Mucosa of stomach (tissue), 1 donor: ENCODE data around the gene TXNDC5.
A peak's percentile ranks its signal among the peaks of the same experiment; 100 is the strongest.

Experiments
- H3K27me3 ChIP-seq: one replicate; pipeline ENCODE4 v1.7.0; 2013; ENCODE audit warnings: mild to moderate bottlenecking, low read length; ENCODE audit not compliant: control insufficient read depth, insufficient read depth
- H3K36me3 ChIP-seq: one replicate; pipeline ENCODE4 v1.7.0; 2013; ENCODE audit warnings: low read length; ENCODE audit not compliant: control insufficient read depth, insufficient read depth
- H3K4me1 ChIP-seq: one replicate; pipeline ENCODE4 v1.7.0; 2013; ENCODE audit warnings: mild to moderate bottlenecking, low read length; ENCODE audit not compliant: control insufficient read depth, insufficient read depth
- H3K4me3 ChIP-seq: one replicate; pipeline ENCODE4 v1.7.0; 2013; ENCODE audit warnings: low read length
- H3K9ac ChIP-seq: one replicate; pipeline ENCODE4 v1.7.0; 2013; ENCODE audit warnings: mild to moderate bottlenecking, low read length, moderate library complexity
- H3K9me3 ChIP-seq: one replicate; pipeline ENCODE4 v1.7.0; 2013; ENCODE audit warnings: mild to moderate bottlenecking, low read length, moderate library complexity; ENCODE audit not compliant: control insufficient read depth
- donor health status: Pancreatic carcinoma.

TXNDC5 gene

GRCh38 chr6:7910654-7911344 lies at the start of gene TXNDC5:
Gene TXNDC5 (minus strand): TSS chr6:7910788. CDS start chr6:7910776, 12 bp downstream.
- Histone ChIP-seq H3K4me1 (peaks cover 26% of the 10 kb centered on the region), H3K36me3 (no peaks in the 10 kb centered on the region), H3K4me3 (peak within 1 kb of the TSS; percentile 49), H3K9ac (peak within 1 kb of the TSS; percentile 68), H3K27me3 (no peaks in the 10 kb centered on the region), H3K9me3 (no peaks in the 10 kb centered on the region)

GRCh38 chr6:7960141-7960540 lies 49.6 kb upstream of the TXNDC5 start:
- no peak overlapping the region for H3K4me3 ChIP-seq
- no peaks in the 10 kb centered on the region for H3K9me3 ChIP-seq
- no peaks in the 10 kb centered on the region for H3K4me1 ChIP-seq
- no peak overlapping the region for H3K9ac ChIP-seq
- H3K36me3 ChIP-seq, result no peaks in the 10 kb centered on the region
- H3K27me3 ChIP-seq, result no peaks in the 10 kb centered on the region

DNA sequence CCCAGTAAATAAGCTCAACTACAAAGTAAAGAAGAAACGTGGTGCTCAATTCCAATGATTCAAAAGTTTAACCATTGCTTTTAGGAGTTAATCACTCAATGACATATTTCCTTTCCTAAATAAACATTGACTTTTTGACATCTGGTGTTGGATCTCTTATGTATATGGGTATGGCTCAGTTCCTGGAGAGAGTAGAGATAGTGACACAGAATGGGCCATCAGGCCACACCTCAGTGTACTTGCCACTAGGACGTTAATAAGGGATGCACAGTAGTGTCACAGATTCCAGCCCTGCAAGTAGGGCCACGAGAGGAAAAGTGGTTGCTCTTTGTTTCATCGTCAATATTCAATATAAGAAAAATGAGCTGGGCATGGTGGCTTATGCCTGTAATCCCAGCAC lies 48.9 kb upstream of the TXNDC5 start:
- H3K9ac ChIP-seq, result no peak overlapping the region
- no peak overlapping the region for H3K4me3 ChIP-seq
- H3K36me3 ChIP-seq, result no peaks in the 10 kb centered on the region
- peaks cover 7% of the 10 kb centered on the region for H3K4me1 ChIP-seq
- no peaks in the 10 kb centered on the region for H3K27me3 ChIP-seq
- H3K9me3 ChIP-seq, result no peaks in the 10 kb centered on the region

GRCh38 chr6:7958464-7958863 lies 47.9 kb upstream of the TXNDC5 start:
- H3K9me3 ChIP-seq, result no peaks in the 10 kb centered on the region
- peaks cover 10% of the 10 kb centered on the region for H3K4me1 ChIP-seq
- H3K36me3 ChIP-seq, result no peaks in the 10 kb centered on the region
- no peaks in the 10 kb centered on the region for H3K27me3 ChIP-seq
- H3K9ac ChIP-seq, result no peak overlapping the region
- H3K4me3 ChIP-seq, result no peak overlapping the region

- H3K4me1 ChIP-seq, result peaks cover 10% of the 10 kb centered on the region
- no peaks in the 10 kb centered on the region for H3K27me3 ChIP-seq
- no peaks in the 10 kb centered on the region for H3K9me3 ChIP-seq
- H3K9ac ChIP-seq, result no peak overlapping the region
- H3K36me3 ChIP-seq, result no peaks in the 10 kb centered on the region
- no peak overlapping the region for H3K4me3 ChIP-seq
Observed at GRCh38 chr6:7956257-7956656, 45.7 kb upstream of the TXNDC5 start.

DNA sequence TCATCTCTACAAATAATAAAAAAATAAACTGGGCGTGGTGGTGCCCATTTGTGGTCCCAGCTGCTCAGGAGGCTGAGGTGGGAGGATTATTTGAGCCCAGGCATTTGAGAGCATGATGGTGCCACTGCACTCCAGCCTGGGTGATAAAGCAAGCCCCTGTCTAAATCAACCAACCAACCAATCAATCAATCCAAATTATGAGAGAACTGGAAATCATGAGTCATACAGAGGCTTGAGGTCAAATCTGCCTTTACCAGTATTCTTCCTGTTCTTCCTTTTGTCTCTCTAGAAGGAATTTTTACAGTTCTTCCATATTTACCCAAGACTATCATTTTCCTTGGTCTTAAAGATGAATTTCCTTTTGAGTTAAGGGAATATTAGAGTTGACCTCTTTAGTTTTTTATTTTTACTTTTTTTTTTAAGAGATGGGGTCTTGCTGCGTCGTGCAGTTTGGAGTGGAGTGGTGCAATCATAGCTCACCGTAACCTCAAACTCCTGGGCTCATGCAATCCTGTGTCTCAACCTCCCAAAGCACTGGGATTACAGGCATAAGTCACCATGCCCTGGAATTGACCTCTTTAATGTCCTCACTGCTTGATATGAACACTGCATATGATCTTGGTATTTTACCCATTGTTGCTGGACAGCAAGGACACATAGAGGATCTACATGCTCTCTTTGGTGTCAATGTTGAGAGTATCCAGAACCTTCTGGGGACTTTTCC lies 44.1 kb upstream of the TXNDC5 start:
- peaks cover 10% of the 10 kb centered on the region for H3K4me1 ChIP-seq
- no peak overlapping the region for H3K4me3 ChIP-seq
- no peaks in the 10 kb centered on the region for H3K27me3 ChIP-seq
- no peaks in the 10 kb centered on the region for H3K9me3 ChIP-seq
- no peak overlapping the region for H3K9ac ChIP-seq
- H3K36me3 ChIP-seq, result no peaks in the 10 kb centered on the region

- Histone ChIP-seq H3K36me3 (no peaks in the 10 kb centered on the region), H3K27me3 (no peaks in the 10 kb centered on the region), H3K4me1 (peaks cover 10% of the 10 kb centered on the region), H3K9me3 (no peaks in the 10 kb centered on the region), H3K9ac (no peak overlapping the region), H3K4me3 (no peak overlapping the region)
Observed at GRCh38 chr6:7953753-7954152, 43.2 kb upstream of the TXNDC5 start.

DNA sequence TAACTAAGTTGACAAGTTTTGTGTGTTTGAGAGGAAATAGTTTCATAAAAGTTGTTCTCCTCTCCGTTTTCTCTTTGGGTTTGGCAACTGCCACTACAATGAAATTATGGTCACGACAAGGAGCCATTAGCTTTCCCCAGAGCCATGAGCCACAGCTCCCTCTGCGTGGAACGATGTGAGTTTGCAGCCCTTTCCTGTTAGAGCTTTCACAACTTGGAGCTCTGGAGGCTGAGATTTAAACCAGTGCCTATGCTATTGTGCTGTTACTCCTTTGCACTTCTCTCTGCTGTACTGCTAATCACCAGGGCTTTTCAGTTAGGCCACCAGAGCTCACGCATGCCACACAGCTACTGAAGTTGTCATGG lies 29.3 kb upstream of the TXNDC5 start:
- H3K27me3 ChIP-seq, result no peaks in the 10 kb centered on the region
- H3K4me3 ChIP-seq, result no peak overlapping the region
- no peaks in the 10 kb centered on the region for H3K4me1 ChIP-seq
- no peaks in the 10 kb centered on the region for H3K36me3 ChIP-seq
- no peaks in the 10 kb centered on the region for H3K9me3 ChIP-seq
- H3K9ac ChIP-seq, result no peak overlapping the region

GRCh38 chr6:7939184-7939863 lies 28.7 kb upstream of the TXNDC5 start:
- Histone ChIP-seq H3K9ac (no peak overlapping the region), H3K27me3 (no peaks in the 10 kb centered on the region), H3K4me1 (no peaks in the 10 kb centered on the region), H3K9me3 (no peaks in the 10 kb centered on the region), H3K4me3 (no peak overlapping the region), H3K36me3 (no peaks in the 10 kb centered on the region)

GRCh38 chr6:7938562-7939183 lies 28.1 kb upstream of the TXNDC5 start:
- no peaks in the 10 kb centered on the region for H3K9me3 ChIP-seq
- H3K4me3 ChIP-seq, result no peak overlapping the region
- H3K9ac ChIP-seq, result no peak overlapping the region
- no peaks in the 10 kb centered on the region for H3K27me3 ChIP-seq
- no peaks in the 10 kb centered on the region for H3K36me3 ChIP-seq
- no peaks in the 10 kb centered on the region for H3K4me1 ChIP-seq

DNA sequence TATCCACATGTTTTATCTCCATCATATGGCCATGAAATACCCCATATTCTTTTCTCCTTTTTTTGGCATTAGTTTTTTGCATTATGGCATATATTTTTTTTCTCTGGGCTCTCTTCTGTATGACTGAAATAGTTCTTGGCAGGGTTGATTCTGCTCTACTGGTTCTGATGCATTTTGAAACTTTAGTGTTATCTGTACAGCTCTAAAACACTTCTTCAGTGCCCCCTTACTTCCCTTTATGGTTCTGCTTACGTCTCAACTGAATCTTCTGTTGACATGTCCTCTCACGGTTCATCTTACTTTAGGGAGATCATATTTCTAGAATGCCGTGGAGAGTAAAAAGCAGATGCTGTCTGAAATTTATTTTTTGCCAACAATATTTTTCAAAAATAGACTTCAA lies 23.2 kb upstream of the TXNDC5 start:
- H3K36me3 ChIP-seq, result no peaks in the 10 kb centered on the region
- H3K9me3 ChIP-seq, result no peaks in the 10 kb centered on the region
- no peak overlapping the region for H3K9ac ChIP-seq
- no peak overlapping the region for H3K4me3 ChIP-seq
- H3K4me1 ChIP-seq, result no peaks in the 10 kb centered on the region
- H3K27me3 ChIP-seq, result no peaks in the 10 kb centered on the region

DNA sequence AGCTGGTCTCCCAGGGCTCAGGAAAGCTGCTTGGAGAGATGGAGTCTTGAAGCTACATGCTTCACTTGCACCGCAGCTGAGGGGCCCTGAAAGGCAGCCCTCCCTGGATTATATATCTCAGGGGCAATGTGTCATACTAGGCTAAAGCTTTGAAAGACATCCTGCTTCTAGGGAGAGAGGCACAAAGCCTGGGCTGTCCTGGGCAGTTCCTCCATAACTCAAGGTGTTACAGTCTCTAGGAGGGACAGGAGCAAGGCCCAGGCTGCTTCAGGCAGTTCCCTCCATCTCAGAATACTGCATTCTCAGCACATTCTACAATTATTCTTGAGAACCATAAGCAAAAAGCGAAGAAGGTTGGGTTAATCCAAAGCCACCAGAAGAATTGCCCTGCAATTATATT lies 22.0 kb upstream of the TXNDC5 start:
- no peaks in the 10 kb centered on the region for H3K9me3 ChIP-seq
- no peaks in the 10 kb centered on the region for H3K4me1 ChIP-seq
- H3K9ac ChIP-seq, result no peak overlapping the region
- no peak overlapping the region for H3K4me3 ChIP-seq
- no peaks in the 10 kb centered on the region for H3K27me3 ChIP-seq
- H3K36me3 ChIP-seq, result no peaks in the 10 kb centered on the region
